ENCODE measurements around the gene HBS1L.

Gene HBS1L

GRCh38 chr6:135054569-135055498 lies at the start of gene HBS1L:
HBS1L (minus strand) TSS chr6:135054822; CDS start chr6:135054691, 131 bp downstream.
- DNase-seq (ENCODE audit: low read depth, low spot score), result peak; percentile 86

GRCh38 chr6:135104199-135104598 lies 49.6 kb upstream of the HBS1L start:
- no peak for DNase-seq (ENCODE audit: low read depth, low spot score)

- DNase-seq (ENCODE audit: low read depth, low spot score), result no peak
Measured at GRCh38 chr6:135102191-135102590, 47.6 kb upstream of the HBS1L start.

GRCh38 chr6:135097172-135097571 lies 42.5 kb upstream of the HBS1L start:
- DNase-seq (ENCODE audit: low read depth, low spot score), result no peak

GRCh38 chr6:135096403-135097130 lies 41.9 kb upstream of the HBS1L start:
- no peak for DNase-seq (ENCODE audit: low read depth, low spot score)

- no peak for DNase-seq (ENCODE audit: low read depth, low spot score)
Measured at GRCh38 chr6:135095716-135096115, 41.1 kb upstream of the HBS1L start.

- DNase-seq (ENCODE audit: low read depth, low spot score), result no peak
Measured at GRCh38 chr6:135094403-135094821, 39.8 kb upstream of the HBS1L start.

- no peak for DNase-seq (ENCODE audit: low read depth, low spot score)
Measured at GRCh38 chr6:135093578-135093977, 39.0 kb upstream of the HBS1L start.

GRCh38 chr6:135092724-135093123 lies 38.1 kb upstream of the HBS1L start:
- DNase-seq (ENCODE audit: low read depth, low spot score), result no peak

- DNase-seq (ENCODE audit: low read depth, low spot score), result no peak
Measured at GRCh38 chr6:135090819-135091218, 36.2 kb upstream of the HBS1L start.

GRCh38 chr6:135089901-135090300 lies 35.3 kb upstream of the HBS1L start:
- no peak for DNase-seq (ENCODE audit: low read depth, low spot score)

- no peak for DNase-seq (ENCODE audit: low read depth, low spot score)
Measured at GRCh38 chr6:135088818-135089809, 34.5 kb upstream of the HBS1L start.

GRCh38 chr6:135088281-135088680 lies 33.7 kb upstream of the HBS1L start:
- no peak for DNase-seq (ENCODE audit: low read depth, low spot score)

- no peak for DNase-seq (ENCODE audit: low read depth, low spot score)
Measured at GRCh38 chr6:135087803-135088202, 33.2 kb upstream of the HBS1L start.

GRCh38 chr6:135087403-135087802 lies 32.8 kb upstream of the HBS1L start:
- DNase-seq (ENCODE audit: low read depth, low spot score), result no peak

GRCh38 chr6:135086414-135086764 lies 31.8 kb upstream of the HBS1L start:
- no peak for DNase-seq (ENCODE audit: low read depth, low spot score)

- no peak for DNase-seq (ENCODE audit: low read depth, low spot score)
Measured at GRCh38 chr6:135085700-135086413, 31.2 kb upstream of the HBS1L start.

GRCh38 chr6:135084916-135085269 lies 30.3 kb upstream of the HBS1L start:
- DNase-seq (ENCODE audit: low read depth, low spot score), result no peak

GRCh38 chr6:135084001-135084915 lies 29.6 kb upstream of the HBS1L start:
- DNase-seq (ENCODE audit: low read depth, low spot score), result no peak

- DNase-seq (ENCODE audit: low read depth, low spot score), result no peak
Measured at GRCh38 chr6:135081966-135082365, 27.3 kb upstream of the HBS1L start.

Data from activated naive CD8-positive, alpha-beta T cell treated with anti-CD3 and anti-CD28 coated beads, Interleukin-2, amount 50 U/mL, for 16 hours (primary cell).